Stimulated activated CD8-positive, alpha-beta memory T cell treated with anti-CD3 and anti-CD28 coated beads, Interleukin-15, amount 100 ng/mL, for 1 hour (primary cell): Measurements from ENCODE around the gene PHEX.

ENCODE experiments used
- DNase-seq: peaks from one replicate; pipeline ENCODE4 v3.0.0-alpha.2; 2020; ENCODE audit warnings: low read depth

PHEX gene

DNA sequence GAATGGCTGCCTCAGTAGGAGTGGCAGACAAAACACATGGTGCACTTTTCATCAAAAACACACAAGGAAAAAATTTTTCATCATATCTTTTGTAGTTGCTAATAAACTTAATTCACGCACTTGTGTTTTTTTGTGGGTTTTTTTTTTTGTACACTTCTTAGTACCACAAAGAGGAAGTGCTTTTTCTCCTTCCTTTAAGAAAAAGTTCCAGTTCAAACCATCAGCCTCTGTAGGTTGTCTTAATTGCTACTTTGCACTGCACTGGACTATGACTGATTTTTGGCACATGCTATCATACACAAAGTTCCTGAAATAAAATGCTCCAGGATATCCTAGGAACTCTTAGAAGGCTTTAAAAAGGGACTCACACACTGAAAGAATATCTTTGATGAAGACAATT, at the start of gene PHEX:
Gene PHEX (plus strand): TSS at position 242 of the 400 bp plus-strand sequence. CDS start 681 bp downstream, outside the sequence.
- DNase-seq: no peak

DNA sequence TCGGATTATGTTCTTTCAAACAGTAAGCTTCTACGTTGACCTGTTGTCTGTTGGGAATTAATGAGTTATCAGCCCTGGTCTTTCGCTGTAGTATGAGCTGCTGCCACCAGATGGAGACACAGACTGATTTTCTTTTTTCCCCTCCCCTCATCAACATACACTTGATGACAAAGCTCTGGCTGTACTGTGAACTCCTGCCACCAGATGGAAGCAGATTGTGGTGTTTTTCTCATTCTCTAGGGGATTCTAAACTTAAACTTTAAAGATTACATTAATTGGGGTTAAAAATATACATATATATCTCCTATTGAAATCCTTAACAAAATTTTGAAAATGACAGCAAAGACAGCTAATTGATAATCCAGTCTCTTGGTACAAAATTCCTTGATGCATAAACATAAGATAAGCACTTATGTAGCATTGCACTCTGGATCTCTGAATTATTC, 46.8 kb upstream of the PHEX start:
- DNase-seq: peak; percentile 23

DNA sequence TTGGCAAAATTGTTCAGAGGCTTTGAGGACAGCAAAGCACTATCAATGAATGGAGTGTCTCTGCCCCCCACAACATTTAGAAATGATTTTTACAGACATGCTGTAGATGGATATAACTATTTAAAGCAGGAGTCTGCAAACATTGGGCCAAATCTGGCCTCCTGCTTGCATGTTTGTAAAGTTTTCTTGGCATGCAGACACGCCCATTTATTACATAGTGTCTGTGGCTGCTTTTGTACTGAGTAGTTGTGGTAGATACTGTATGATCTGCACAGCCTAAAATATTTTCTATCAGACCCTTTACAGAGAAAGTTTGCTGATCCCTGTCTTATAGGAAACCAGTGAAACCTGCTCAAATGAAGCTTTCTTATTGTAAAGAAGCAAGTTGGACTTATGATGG, 45.5 kb upstream of the PHEX start:
- no peak for DNase-seq

DNA sequence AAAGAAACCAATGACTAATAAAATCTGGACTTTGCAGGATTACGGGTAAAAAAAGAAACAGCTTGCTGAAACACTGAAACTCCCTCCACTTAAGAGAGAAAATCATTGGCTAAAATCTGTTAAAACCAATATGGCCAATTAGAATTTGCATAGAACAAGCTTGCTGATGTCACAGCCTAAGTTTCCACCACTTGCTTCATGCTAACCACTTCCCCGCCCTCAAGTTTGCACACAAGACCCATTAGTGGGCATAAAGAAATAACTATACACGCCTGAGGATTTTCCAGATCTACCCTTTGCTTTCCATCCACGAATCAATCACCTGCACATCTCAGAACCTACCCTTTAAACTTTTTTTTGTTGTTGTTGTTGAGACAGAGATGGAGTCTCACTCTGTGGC, 42.7 kb upstream of the PHEX start:
- no peak for DNase-seq

DNA sequence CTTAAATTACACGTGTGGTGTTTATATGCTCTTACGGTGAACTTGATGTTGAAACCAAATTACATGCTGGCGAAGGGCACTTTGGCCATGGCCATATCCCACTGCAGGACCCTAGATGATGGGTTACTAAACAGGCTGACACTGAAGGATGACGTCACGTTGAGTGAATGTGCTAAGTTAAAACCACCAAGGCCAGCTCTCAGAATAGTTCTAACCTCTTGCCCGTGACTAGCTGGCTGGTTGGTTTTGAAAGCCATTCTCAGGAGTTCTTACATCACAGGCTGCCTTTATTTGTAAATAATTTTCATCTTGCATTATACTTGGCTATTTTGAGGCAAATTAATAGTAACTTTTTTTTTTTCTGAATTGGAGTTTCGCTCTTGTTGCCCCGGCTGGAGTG, 41.3 kb upstream of the PHEX start:
- no peak for DNase-seq

DNA sequence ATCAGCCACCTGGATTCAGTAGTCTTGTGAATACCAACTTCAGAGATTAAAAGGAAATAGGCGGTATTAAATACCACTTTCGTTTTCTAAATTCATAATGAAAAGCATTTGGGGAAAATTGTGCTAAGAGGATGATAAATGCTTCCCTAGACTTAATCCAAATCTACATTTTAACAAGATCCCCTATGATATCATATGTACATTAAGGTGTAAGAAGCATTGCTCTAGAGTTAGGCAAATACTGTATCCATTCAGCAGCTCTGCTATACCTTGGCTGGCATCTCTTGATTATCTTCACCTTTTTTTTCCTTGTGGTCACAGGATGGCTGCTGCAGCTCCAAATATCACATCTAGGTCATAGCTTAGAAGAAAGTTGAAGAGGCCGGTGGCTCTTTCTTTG, 40.6 kb upstream of the PHEX start:
- no peak for DNase-seq

DNA sequence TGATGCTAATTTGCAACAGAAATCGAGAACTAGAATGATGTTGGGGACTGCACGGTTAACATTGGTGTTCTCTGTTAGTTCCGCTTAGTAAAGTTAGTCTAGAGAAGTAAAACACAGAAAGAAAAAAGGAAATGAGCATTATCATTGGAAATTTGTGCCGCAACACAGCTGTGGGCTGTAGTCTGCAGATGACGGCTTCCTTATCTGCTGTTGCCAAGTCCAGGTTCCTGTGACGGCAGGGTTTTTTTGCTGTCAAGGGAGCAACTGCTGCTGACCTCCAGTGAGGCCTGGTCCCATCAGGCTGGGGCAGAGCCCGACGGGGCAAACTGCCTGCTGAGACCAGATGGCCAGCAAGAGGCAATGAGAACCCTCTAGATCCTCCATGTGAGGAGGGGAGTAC, 38.9 kb upstream of the PHEX start:
- no peak for DNase-seq

DNA sequence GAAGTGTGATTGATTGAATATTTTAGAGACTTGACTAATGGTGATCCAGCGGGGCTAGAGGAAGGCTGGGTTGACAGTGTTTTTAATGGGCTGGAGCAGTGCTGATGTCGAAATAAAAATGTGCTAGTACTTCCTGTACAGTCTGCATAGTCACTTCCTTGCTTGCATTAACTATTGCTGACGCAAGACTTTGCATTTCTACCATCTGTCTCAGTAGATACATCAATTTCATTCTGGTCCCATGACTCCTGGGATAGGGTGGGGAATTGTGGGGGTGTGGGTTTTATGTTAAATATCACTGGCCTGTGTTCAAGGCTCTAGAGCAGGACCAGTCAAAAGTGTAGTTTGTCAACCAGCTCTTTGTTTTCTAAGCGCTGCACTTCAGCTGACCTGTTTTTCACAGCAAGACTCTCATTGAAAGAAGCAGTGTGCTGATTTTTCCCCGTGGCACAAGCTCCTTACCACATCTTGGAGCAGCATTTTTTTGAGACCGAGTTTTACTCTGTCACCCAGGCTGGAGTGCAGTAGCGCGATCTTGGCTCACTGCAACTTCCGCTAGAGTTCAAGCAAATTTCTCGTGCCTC, 35.2 kb upstream of the PHEX start:
- no peak for DNase-seq

DNA sequence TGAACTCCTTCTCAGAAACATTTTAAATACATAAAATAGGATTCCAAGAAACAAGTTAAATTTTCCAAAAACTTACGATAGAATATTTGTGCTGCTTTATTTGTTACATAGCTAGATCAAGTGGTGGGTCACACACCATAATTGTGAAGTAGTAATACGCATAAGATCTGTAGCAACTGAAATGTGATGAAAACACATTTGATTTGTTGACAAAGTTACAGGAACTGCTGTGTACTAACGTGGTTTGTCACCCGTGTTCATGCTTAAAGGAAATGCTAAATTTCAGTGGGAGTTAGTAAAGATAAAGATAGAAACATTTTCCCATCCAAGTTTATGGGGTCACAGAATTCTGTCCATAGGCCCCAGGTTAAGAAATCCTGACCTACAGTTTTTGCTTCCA, 34.1 kb upstream of the PHEX start:
- DNase-seq: no peak

DNA sequence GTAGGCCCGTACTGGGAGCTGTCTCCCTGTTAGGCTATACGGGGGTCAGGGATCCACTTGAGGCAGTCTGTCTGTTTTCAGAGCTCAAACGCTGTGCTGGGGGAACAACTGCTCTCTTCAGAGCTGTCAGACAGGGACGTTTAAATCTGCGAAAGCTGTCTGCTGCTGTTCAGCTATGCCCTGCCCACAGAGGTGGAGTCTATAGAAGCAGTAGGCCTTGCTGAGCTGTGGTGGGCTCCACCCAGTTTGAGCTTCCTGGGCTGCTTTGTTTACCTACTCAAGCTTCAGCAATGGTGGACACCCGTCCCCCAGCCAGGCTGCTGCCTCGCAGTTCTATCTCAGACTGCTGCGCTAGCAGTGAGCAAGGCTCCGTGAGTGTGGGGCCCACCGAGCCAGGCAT, 27.3 kb upstream of the PHEX start:
- no peak for DNase-seq

DNA sequence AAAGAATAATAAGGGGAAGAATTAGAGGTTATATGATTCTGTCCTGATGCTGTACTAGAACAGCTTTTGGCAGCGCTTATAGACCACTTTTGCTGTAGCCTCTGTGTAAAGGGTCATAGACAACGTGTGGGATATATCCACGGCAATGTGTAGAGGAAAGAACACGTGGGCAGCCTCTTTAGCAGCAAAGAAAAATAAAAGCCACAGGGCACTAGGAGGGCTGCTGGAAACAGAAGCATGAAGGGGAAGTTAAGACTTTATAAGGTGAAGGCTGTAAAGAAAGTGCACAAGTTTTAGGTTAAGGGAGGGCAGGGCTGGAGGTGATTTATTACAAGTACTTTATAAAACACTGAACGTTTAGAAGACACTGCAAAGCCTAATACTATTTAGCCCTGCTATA, 20.1 kb upstream of the PHEX start:
- DNase-seq: no peak

DNA sequence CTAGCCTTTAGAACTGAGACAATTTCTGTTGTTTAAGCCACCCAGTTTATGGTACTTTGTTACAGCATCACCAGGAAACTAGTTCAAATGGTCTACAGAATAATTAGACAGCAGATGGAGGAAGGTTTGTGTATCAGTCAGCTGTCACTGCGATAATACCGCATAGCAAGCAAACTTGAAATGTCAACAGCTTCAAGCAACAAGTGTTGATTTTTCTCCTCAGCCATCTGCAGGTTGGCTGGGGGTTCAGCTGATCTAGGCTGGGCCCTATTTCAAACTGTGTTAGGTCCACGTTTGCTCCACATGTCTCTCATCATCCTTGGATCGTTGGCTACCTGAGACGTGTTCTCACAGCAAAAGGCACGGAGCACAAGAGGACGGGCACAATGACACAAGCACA, 19.2 kb upstream of the PHEX start:
- no peak for DNase-seq

DNA sequence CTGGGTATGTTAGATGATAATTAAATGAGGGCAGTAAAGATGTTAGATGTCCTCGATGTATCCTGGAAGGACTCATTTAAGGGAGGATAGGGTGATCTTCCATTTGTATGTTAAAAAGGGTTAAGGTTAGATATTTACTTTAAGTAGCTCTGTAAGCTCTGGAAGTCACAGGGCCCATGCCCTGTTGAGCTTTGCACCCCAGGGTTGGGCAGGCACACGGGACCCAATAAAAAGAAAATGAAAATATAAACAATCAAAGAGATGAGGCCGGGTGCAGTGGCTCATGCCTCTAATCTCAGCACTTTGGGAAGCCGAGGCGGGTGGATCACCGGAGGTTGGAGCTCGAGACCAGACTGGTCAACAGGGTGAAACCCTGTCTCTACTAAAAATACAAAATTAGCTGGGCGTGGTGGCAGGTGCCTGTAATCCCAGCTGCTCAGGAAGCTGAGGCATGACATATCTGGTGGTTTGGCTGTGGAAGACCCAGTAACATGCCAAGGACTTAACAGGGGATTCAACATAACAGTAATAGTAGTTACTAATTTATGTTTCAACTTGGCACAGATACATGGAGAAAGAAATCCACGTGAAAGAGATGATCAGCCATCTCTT, 16.9 kb upstream of the PHEX start:
- DNase-seq: no peak

DNA sequence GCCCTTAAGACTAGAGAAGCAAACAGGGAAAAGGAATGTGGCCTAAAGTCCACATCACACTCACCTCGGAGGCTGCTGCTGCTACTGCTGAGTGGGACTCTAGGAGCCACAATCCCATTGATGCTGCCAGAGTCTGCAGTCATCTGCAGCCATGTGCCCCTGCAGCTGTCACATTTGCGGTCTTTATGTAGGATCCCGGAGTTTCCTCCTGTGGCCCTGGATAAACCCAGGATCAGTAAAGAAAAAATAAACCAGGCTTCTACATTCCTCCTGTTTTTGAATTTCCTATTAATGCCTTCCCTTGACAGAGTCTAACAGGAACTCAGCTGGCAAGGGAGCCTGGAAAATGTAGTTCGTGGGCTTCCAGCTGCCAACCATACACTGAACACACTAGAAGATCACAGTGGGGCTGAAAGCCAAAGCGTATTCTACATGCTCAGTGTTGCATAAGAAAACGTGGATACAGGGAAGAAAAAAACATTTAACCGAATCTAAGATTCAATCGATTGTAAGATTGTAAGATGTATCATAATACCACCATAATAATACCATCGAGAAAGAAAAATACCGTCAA, 10.3 kb upstream of the PHEX start:
- no peak for DNase-seq

DNA sequence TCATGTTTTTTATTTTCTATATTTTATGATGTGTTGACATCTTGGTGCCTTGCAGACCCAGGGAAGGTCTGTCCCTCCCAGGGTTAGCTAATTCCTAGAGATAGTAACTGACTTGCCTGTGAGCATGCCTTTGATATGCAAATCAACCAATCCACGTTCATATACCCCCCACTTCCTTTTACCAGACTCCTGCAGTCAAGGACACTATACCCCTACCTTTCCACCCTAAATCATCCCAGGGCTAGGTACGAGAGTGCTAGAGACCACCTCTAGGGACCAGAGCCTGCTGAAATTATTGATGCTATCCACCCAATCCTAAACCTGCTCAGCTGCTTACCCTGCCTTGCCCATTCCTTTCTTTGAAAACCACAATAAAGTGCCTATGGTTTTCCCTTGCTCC, 7.5 kb upstream of the PHEX start:
- no peak for DNase-seq

DNA sequence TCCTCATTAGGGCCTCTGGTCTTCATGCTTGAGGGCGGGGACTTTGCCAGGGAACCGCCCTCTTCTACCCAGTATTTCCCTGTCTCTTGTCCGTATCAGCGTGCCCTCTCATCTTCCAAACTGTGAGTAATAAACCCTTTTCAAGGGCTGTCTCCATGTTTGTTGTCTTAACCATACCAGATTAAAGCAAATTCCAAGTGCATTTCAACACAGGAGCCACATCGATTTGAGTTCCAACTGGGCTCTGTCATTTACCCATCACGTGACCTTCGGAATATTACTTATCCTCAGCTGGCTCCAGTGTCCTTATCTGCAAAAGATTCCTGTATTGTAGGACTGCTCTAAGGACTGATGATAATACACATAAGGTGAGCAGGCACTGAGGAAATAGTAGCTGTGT, 6.4 kb upstream of the PHEX start:
- DNase-seq: no peak

DNA sequence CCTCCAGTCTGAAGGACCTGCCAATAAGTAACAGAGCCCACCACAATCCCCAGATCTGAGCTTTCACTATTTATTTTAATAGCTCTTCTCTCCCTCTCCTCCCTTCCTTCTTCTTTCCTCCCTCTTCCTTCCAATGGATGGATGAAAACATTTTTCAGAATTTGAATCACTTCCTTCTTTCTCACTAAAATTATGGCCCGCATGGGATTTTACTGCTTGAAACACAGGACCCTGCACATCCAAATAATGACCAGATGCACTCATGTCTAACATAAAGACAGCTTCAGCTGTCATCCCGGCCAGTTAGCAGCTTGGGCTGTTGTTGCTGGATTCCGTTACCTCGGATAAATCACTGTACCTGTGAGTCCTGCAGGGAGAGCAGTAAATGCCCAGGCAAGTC, 5.4 kb upstream of the PHEX start:
- DNase-seq: no peak

DNA sequence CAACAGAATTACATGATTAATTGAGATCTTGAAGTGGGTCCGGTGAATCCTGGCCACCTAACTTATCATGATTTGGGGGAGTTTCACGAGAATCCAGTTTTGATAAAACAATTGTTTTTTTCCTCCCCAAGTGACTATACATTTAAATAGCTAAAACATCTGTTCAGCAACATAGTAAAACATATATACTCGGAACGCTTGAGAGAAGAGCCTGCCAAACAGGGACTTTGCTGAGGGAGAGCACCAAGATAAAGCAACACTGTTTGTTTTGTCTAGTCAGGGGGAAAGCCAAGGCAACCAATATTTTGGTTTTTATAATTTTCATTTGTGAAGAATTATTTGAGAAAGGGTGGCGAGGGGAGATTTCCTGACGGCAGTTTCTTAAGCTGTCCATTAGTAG, 381 bp downstream of the PHEX start:
- DNase-seq: no peak

DNA sequence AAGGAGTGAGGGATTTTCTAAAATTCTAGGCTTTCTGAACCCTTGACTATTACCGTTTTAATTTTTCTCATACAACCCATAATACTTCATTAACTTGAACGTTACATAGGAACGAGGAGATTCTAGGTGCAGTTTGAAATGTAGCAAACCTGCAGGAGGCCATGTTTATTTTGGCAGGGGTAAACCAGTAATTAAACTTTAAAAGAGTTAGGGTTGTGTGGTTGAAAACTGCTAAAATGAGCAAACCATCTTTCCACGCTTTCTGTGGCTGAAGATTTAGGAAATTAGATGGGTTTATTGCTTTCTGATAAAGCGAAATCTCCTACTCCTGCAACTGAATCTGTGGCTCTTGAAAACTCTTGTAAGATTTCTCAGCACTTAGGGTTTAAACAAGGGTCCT, 1.7 kb downstream of the PHEX start:
- no peak for DNase-seq

DNA sequence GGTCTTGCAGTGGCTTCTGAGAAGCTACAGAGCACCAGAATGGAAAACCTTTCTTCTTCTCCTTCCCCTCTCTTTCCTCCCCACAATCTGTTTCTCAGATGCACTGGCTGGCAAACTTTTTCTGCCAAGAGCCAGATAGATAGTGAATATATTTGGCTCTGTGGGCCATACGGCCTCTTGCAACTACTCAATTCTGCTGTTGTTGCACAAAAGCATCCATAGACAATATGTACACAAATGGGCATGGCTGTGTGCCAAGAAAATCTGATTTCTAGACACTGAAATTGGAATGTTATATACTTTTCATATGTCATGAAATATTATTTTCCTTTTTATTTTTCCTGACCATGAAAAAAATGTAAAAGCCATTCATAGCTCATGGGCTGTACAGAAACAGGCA, 3.1 kb downstream of the PHEX start:
- no peak for DNase-seq

DNA sequence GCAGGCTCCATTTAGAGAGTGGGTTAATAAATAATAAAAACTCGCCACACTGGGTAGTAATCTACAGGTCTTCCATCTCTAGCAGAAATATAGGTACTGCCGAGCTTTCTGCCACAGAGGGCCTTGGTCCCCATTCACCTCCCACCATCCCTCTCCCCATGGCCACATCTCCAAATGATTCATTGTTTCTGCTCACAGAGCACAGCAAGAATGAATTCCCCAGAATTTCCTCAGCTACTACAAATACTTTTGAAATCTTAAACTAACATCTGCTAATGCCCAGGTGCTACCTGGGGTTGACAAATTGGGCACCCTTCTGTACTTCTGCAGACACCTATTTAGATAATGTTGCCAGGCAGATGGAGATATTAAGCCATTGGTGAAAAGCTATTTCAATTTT, 5.1 kb downstream of the PHEX start:
- no peak for DNase-seq

DNA sequence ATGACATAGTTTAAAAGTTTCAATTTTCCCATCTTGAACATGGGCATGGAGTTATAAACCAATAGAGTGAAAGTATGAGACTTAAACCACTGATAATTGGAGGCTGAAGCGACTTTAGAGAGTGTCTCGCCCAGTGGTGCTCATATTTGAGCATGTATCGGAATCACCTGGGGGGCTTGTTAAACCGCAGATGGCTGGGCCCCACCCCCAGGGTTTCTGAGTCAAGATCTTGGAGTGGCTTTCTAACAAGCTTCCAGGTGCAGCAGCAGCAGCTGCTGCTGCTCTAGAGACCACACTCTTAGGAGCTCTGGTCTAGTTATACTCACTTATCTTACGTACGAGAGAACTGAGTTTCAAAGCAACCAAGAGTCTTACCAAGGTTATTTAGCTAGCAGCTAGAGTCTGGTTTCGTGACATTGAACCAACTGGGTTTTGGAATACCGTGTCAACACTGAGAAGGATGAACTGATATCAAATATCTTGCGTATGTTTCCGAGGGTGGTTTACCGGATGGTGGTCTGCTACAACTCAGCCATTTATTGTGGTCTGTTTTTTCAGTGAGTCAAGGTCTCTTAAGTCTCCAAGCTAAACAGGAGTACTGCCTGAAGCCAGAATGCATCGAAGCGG, 5.9 kb downstream of the PHEX start:
- no peak for DNase-seq

DNA sequence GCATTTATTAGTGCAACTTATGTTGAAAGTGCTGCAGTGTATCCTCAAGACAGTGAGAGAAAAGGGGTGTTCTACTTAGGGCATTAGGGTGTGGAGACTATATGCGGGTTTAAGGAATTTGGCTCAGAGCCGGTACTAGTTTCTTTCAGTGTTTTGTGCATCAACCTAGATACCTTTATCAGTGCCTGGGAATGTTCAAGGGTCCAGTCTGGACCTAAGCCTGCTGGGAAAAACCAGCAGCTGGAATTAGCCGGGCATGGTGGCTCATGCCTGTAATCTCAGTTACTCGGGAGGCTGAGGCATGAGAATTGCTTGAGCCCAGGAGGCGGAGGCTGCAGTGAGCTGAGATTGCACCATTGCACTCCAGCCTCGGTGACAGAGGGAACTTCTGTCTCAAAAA, 7.4 kb downstream of the PHEX start:
- DNase-seq: no peak

DNA sequence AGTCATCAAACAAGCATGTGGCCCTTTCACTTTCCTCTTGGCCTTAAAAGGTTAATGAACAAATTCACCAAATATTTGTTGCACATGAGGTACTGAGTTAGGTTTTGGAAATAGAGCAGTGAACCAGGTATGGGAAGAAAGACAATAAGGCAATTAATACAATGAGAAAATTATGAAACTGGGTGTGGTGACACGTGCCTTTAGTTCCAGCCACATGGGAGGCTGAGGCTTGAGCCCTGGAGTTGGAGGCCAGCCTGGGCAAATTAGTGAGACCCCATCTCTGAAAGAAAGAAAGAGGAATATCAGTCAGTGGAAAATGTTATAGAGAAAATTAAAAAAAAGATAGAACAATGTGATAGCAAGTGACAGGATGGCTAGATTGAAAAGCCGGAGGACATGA, 8.1 kb downstream of the PHEX start:
- DNase-seq: no peak
